Breast epithelium (tissue), 3 donors: ENCODE results near the gene ITPR2.

ENCODE experiments used
- CTCF ChIP-seq, 3 donors: fragments of 450-650 bp; IDR thresholded peaks; one replicate each; pipeline ENCODE4 v1.5.1; 2016 to 2017; ENCODE audit warnings: antibody characterized with exemption in 3 of 3, mild to moderate bottlenecking in 3 of 3, moderate library complexity in 3 of 3
- POLR2A ChIP-seq: fragments of 450-650 bp; IDR thresholded peaks from one replicate; pipeline ENCODE4 v1.6.1; 2016; ENCODE audit warnings: antibody characterized with exemption, mild to moderate bottlenecking, moderate library complexity
- POLR2AphosphoS5 ChIP-seq, 3 donors: sonication (generic); formaldehyde crosslinking; IDR thresholded peaks; one replicate each; pipeline ENCODE4 v1.6.1; 2017; ENCODE audit warnings: antibody characterized with exemption in 3 of 3

GRCh38 chr12:26455936-26456574, 376.9 kb downstream of the ITPR2 start:
- TF ChIP-seq CTCF (IDR thresholded peaks at IDR 0.05) (no peak), POLR2A (no peak), POLR2AphosphoS5 (IDR thresholded peaks at IDR 0.05) (no peak)
